K562 (cell line): ENCODE data around the gene RPTOR. TPM values are rescaled to one million over a fixed set of nuclear protein-coding genes. Genes with fewer than 3 reads are reported as not detected.

Experiments
- ATAC-seq: fragments of 200-7000 bp; cut with Tn5 transposase; 3 replicates; pipeline ENCODE4 v1.9.1; 2020; ENCODE audit warnings: moderate library complexity
- BruUV-seq: library from RNA; stranded (reverse); fragments of 400-500 nt; replicated peaks from 2 replicates; lab custom pipeline; 2021; lab: Mats Ljungman, UMichigan
- CTCF ChIA-PET: fragments of 300-600 bp; formaldehyde crosslinking; extraction: SDS; loops from one replicate; lab custom pipeline; 2021; ENCODE audit warnings: low intra/inter-chr PET ratio; lab: Yijun Ruan, JAX
- POLR2A ChIA-PET: fragments of 300-600, 350-650 bp; sonication (Branson Sonifier 250); formaldehyde crosslinking; extraction: SDS; loops from one replicate; lab custom pipeline; 2021; ENCODE audit warnings: antibody characterized with exemption, inconsistent platforms; lab: Yijun Ruan, JAX
- DNase-seq, 4 experiments: peaks; one replicate each; pipeline versions ENCODE4 v3.0.0 to v3.0.0-alpha.2; 2011 to 2018; ENCODE audit warnings: low spot score in 3 of 4, mixed read lengths in 3 of 4; ENCODE audit errors: extremely low read depth in 1 of 4
- FAIRE-seq: peaks from 2 replicates; lab custom pipeline; 2011; peaks lifted over from hg19 to GRCh38; lab: Jason Lieb, UNC
- H2AFZ ChIP-seq: 2 replicates; pipeline ENCODE4 v1.6.0; 2011; ENCODE audit warnings: low read depth, low read length, control low read depth, inconsistent platforms
- H3K27ac ChIP-seq: fragments of 200-600 bp; 3 replicates; pipeline ENCODE4 v1.8.0; 2011; ENCODE audit warnings: low read depth, mild to moderate bottlenecking, control low read depth, inconsistent platforms, low read length, moderate library complexity, mixed read lengths; ENCODE audit errors: extremely low read depth
- H3K27me3 ChIP-seq, 2 experiments: fragments of 300-600 bp in 1 of 2; 2 replicates in 1 of 2; 3 replicates in 1 of 2; pipeline versions ENCODE4 v1.6.0 to v1.8.0; 2011; ENCODE audit warnings: inconsistent platforms in 2 of 2, low read length in 2 of 2, mild to moderate bottlenecking in 1 of 2, mixed read lengths in 1 of 2, moderate library complexity in 1 of 2; ENCODE audit not compliant: control insufficient read depth in 2 of 2, insufficient read depth in 2 of 2
- H3K36me3 ChIP-seq: fragments of 300-600 bp; 3 replicates; pipeline ENCODE4 v1.8.0; 2011; ENCODE audit warnings: mild to moderate bottlenecking, low read length, inconsistent platforms; ENCODE audit not compliant: control insufficient read depth, insufficient read depth
- H3K4me1 ChIP-seq, 2 experiments: fragments of 200-600 bp in 1 of 2; replicated peaks in 1 of 2; 2 replicates in 1 of 2; 3 replicates in 1 of 2; pipeline versions ENCODE4 v1.5.1 to v1.8.0; 2011; ENCODE audit warnings: inconsistent platforms in 2 of 2, low read length in 2 of 2, mild to moderate bottlenecking in 1 of 2, mixed read lengths in 1 of 2, moderate library complexity in 1 of 2; ENCODE audit not compliant: control insufficient read depth in 2 of 2, insufficient read depth in 2 of 2
- H3K4me2 ChIP-seq: 2 replicates; pipeline ENCODE4 v1.6.1; 2011; ENCODE audit warnings: low read length, control low read depth, inconsistent platforms, mixed read lengths; ENCODE audit not compliant: insufficient read depth
- H3K4me3 ChIP-seq: fragments of 200-600 bp; sonication (generic), shearing (Covaris generic); 2 replicates; pipeline ENCODE4 v1.5.1; 2016; ENCODE audit warnings: control low read depth, inconsistent platforms
- H3K79me2 ChIP-seq: fragments of 200-600 bp; 3 replicates; pipeline ENCODE4 v1.8.0; 2011; ENCODE audit warnings: low read length, inconsistent platforms; ENCODE audit not compliant: control insufficient read depth, insufficient read depth
- H3K9ac ChIP-seq, 2 experiments: 2 replicates each; pipeline versions ENCODE4 v1.6.0 to v1.6.1; 2011; ENCODE audit warnings: low read depth in 2 of 2, low read length in 2 of 2, control low read depth in 1 of 2, inconsistent platforms in 1 of 2, mild to moderate bottlenecking in 1 of 2, mixed read lengths in 1 of 2; ENCODE audit not compliant: insufficient read depth in 1 of 2
- H3K9me1 ChIP-seq: one replicate; pipeline ENCODE4 v1.6.0; 2011; ENCODE audit warnings: inconsistent platforms, mild to moderate bottlenecking, low read length, moderate library complexity; ENCODE audit not compliant: control insufficient read depth, insufficient read depth
- H3K9me3 ChIP-seq: replicated peaks from 2 replicates; pipeline ENCODE4 v1.5.1; 2011; ENCODE audit warnings: low read depth, low read length, inconsistent platforms; ENCODE audit not compliant: control insufficient read depth, insufficient read depth
- H4K20me1 ChIP-seq: replicated peaks from 2 replicates; pipeline ENCODE4 v1.6.1; 2011; ENCODE audit warnings: low read length, inconsistent platforms, mixed read lengths; ENCODE audit not compliant: control insufficient read depth, insufficient read depth
- AFF4 ChIP-seq: sonication (generic); formaldehyde crosslinking; IDR thresholded peaks from 2 replicates; pipeline ENCODE4 v1.8.0; 2023; ENCODE audit warnings: mild to moderate bottlenecking, missing genetic modification reagents
- CBX3 ChIP-seq, 2 experiments: IDR thresholded peaks; 1 replicate in 1 of 2; 2 replicates in 1 of 2; pipeline ENCODE4 v1.6.1; 2012; ENCODE audit warnings: inconsistent platforms in 2 of 2, low read length in 2 of 2, borderline replicate concordance in 1 of 2, control low read depth in 1 of 2
- NR4A1 ChIP-seq, 2 experiments: fragments of 250-450 bp in 1 of 2; fragments of 450-650 bp in 1 of 2; sonication (Bioruptor Pico) in 1 of 2; IDR thresholded peaks; 2 replicates each; pipeline versions ENCODE4 v1.4.0 to v1.6.1; 2016 to 2020; ENCODE audit warnings: mild to moderate bottlenecking in 2 of 2, missing compliant biosample characterization in 1 of 2, missing genetic modification characterization in 1 of 2, moderate library complexity in 1 of 2
- WGBS: fragments of 100-300 bp; shearing (Covaris generic); methylation state at CpG from one replicate; pipeline ENCODE4 v1.1.6; 2016; ENCODE audit warnings: low coverage, mixed read lengths; ENCODE audit not compliant: insufficient coverage; ENCODE audit errors: missing lambda C conversion rate; 5-methylcytosine and 5-hydroxymethylcytosine counted together
- in situ Hi-C: fragments of 300-500 bp; cut with MboI; formaldehyde crosslinking; loops from 4 replicates; pipeline ENCODE4 v1.15.0; 2018; ENCODE audit warnings: inconsistent platforms, mixed read lengths
- intact Hi-C: fragments of 100-400 bp; cut with micrococcal nuclease; formaldehyde crosslinking; loops from 2 replicates; pipeline ENCODE4 v1.14.2; 2022
- polyA plus RNA-seq, 8 experiments: library from polyadenylated mRNA; depleted of rRNA in 4 of 8; stranded (reverse) in 5 of 8; unstranded in 3 of 8; fragments of >200 nt; fragmentation: Nextera tagmentation in 2 of 8; fragmentation: Illumina TruSeq in 1 of 8; extraction: Ambion mirVana in 2 of 8; extraction: Trizol in 1 of 8; gene quantifications; 2 replicates each; pipeline versions ENCODE4 v1.2.1 to v1.2.3, GENCODE V29; 2011 to 2014; ENCODE audit warnings: inconsistent platforms in 1 of 8, missing spikeins in 1 of 8
- total RNA-seq, 7 experiments: library from RNA; depleted of rRNA in 6 of 7; stranded (reverse); fragments of >200 nt in 6 of 7; fragmentation: Illumina TruSeq in 2 of 7; extraction: Trizol in 2 of 7; gene quantifications; 2 replicates each; pipeline versions ENCODE4 v1.2.1 to v1.2.3, GENCODE V29; 2011 to 2021; ENCODE audit warnings: low replicate concordance in 1 of 7
- TF ChIP-seq, protein P1 (sequence below): sonication (generic); formaldehyde crosslinking; IDR thresholded peaks from 2 replicates; pipeline ENCODE4 v1.8.0; 2022; ENCODE audit warnings: mild to moderate bottlenecking, low read depth, missing genetic modification reagents
- TF ChIP-seq, protein P2 (sequence below): fragments of 450-650 bp; IDR thresholded peaks from 2 replicates; pipeline ENCODE4 v1.7.0; 2016; ENCODE audit warnings: borderline replicate concordance
- TF ChIP-seq, protein P3 (sequence below): sonication (generic); IDR thresholded peaks from 2 replicates; pipeline ENCODE4 v1.6.1; 2016

The RPTOR gene
- total and polyA plus RNA-seq, 9 of the 15 experiments (the other 6 are each of a cell fraction or from before 2014, with no cell fraction given) = 0.24 to 54.1 (median 10.2) TPM

GRCh38 chr17:80751946-80752581 lies 207.4 kb downstream of the RPTOR start:
- Histone ChIP-seq H3K4me3 (no peak overlapping the region), H3K4me1 (peaks cover 6 to 13% of the 10 kb centered on the region in 2 experiments; a peak in 4 of 5 replicates), H3K27me3 (no peaks in the 10 kb centered on the region), H3K4me2 (no peak overlapping the region), H3K79me2 (no peaks in the 10 kb centered on the region), H4K20me1 (no peaks in the 10 kb centered on the region), H3K36me3 (peaks cover 28% of the 10 kb centered on the region; the same call in 2 of the 3 replicates), H3K9ac (no peak overlapping the region), H3K9me3 (no peaks in the 10 kb centered on the region), H3K27ac (no peak overlapping the region), H3K9me1 (peaks cover 1% of the 10 kb centered on the region), H2AFZ (no peak overlapping the region)
- WGBS = 98% methylated on average over 6 of the region's 6 CpGs
- ChIA-PET POLR2A (interaction anchor here (1.2 kb wide), 1 partner anchor 10 kb away, joined by 3 read pairs; no protein-coding TSS in a partner anchor), CTCF (no interaction called here)
- no TSS peak for BruUV-seq
- DNase-seq (no peak), ATAC-seq (no peak), FAIRE-seq (no peak)
- in situ Hi-C loops (no loop called here), intact Hi-C loops (no loop called here)
- TF ChIP-seq AFF4 (CRISPR knock-in tag) (no peak), CBX3 (IDR thresholded peaks at IDR 0.05; ENCODE audit: borderline replicate concordance in 1 of 2, low read length in 2 of 2) (no peak), NR4A1 (CRISPR knock-in tag; IDR thresholded peaks at IDR 0.05) (no peak), NR4A1 (tag; IDR thresholded peaks at IDR 0.05) (no peak)
- TF ChIP-seq, protein P1, sequence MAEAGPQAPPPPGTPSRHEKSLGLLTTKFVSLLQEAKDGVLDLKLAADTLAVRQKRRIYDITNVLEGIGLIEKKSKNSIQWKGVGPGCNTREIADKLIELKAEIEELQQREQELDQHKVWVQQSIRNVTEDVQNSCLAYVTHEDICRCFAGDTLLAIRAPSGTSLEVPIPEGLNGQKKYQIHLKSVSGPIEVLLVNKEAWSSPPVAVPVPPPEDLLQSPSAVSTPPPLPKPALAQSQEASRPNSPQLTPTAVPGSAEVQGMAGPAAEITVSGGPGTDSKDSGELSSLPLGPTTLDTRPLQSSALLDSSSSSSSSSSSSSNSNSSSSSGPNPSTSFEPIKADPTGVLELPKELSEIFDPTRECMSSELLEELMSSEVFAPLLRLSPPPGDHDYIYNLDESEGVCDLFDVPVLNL (CRISPR knock-in tag) = no peak
- TF ChIP-seq, protein P2, sequence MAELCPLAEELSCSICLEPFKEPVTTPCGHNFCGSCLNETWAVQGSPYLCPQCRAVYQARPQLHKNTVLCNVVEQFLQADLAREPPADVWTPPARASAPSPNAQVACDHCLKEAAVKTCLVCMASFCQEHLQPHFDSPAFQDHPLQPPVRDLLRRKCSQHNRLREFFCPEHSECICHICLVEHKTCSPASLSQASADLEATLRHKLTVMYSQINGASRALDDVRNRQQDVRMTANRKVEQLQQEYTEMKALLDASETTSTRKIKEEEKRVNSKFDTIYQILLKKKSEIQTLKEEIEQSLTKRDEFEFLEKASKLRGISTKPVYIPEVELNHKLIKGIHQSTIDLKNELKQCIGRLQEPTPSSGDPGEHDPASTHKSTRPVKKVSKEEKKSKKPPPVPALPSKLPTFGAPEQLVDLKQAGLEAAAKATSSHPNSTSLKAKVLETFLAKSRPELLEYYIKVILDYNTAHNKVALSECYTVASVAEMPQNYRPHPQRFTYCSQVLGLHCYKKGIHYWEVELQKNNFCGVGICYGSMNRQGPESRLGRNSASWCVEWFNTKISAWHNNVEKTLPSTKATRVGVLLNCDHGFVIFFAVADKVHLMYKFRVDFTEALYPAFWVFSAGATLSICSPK = no peak
- TF ChIP-seq, protein P3, sequence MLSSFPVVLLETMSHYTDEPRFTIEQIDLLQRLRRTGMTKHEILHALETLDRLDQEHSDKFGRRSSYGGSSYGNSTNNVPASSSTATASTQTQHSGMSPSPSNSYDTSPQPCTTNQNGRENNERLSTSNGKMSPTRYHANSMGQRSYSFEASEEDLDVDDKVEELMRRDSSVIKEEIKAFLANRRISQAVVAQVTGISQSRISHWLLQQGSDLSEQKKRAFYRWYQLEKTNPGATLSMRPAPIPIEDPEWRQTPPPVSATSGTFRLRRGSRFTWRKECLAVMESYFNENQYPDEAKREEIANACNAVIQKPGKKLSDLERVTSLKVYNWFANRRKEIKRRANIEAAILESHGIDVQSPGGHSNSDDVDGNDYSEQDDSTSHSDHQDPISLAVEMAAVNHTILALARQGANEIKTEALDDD = no peak
